Endothelial cell of umbilical vein (primary cell): Measurements from ENCODE around the gene STX8. TPM values are rescaled to one million over a fixed set of nuclear protein-coding genes. Genes with fewer than 3 reads are reported as not detected.

Experiments used
- BruUV-seq: library from RNA; stranded (reverse); fragments of 400-500 nt; replicated peaks from 2 replicates; lab custom pipeline; 2021; lab: Mats Ljungman, UMichigan
- CTCF ChIA-PET: fragments of 300-600, 350-600 bp; sonication (Branson Sonifier 250); formaldehyde crosslinking; loops from one replicate; lab custom pipeline; 2021; ENCODE audit warnings: antibody characterized with exemption, inconsistent platforms; lab: Charles Lee
- POLR2A ChIA-PET: fragments of 300-600, 350-600 bp; sonication (Branson Sonifier 250); formaldehyde crosslinking; loops from one replicate; lab custom pipeline; 2021; ENCODE audit warnings: antibody characterized with exemption, inconsistent platforms; lab: Charles Lee
- DNase-seq: peaks from one replicate; pipeline ENCODE4 v3.0.0-alpha.2; 2011; ENCODE audit warnings: low read depth, low spot score
- FAIRE-seq: peaks from 2 replicates; lab custom pipeline; 2011; peaks lifted over from hg19 to GRCh38; lab: Jason Lieb, UNC
- H2AFZ ChIP-seq: 2 replicates; pipeline ENCODE4 v1.6.0; 2012; ENCODE audit warnings: low read depth, low read length, control low read depth, inconsistent platforms
- H3K27ac ChIP-seq: 2 replicates; pipeline ENCODE4 v1.5.1; 2011; ENCODE audit warnings: low read depth, mild to moderate bottlenecking, control low read depth, low read length, moderate library complexity; ENCODE audit not compliant: insufficient read depth
- H3K27me3 ChIP-seq, 2 experiments: 2 replicates each; pipeline versions ENCODE4 v1.6.0 to v1.6.1; 2011; ENCODE audit warnings: low read length in 2 of 2, mixed read lengths in 1 of 2; ENCODE audit not compliant: control insufficient read depth in 2 of 2, insufficient read depth in 2 of 2
- H3K36me3 ChIP-seq, 2 experiments: 2 replicates in 1 of 2; 3 replicates in 1 of 2; pipeline ENCODE4 v1.5.1; 2011; ENCODE audit warnings: low read length in 2 of 2, mild to moderate bottlenecking in 1 of 2, moderate library complexity in 1 of 2; ENCODE audit not compliant: control insufficient read depth in 2 of 2, insufficient read depth in 2 of 2; ENCODE audit errors: extremely low read depth in 1 of 2
- H3K4me1 ChIP-seq: 3 replicates; pipeline ENCODE4 v1.5.1; 2011; ENCODE audit warnings: mild to moderate bottlenecking, low read length; ENCODE audit not compliant: control insufficient read depth, insufficient read depth; ENCODE audit errors: extremely low read depth
- H3K4me2 ChIP-seq: 2 replicates; pipeline ENCODE4 v1.6.1; 2011; ENCODE audit warnings: low read length, control low read depth, mixed read lengths; ENCODE audit not compliant: insufficient read depth
- H3K4me3 ChIP-seq, 3 experiments: fragments of 200-600 bp in 1 of 3; sonication (generic), shearing (Covaris generic) in 1 of 3; replicated peaks in 1 of 3; 2 replicates each; pipeline ENCODE4 v1.5.1; 2011 to 2016; ENCODE audit warnings: control low read depth in 3 of 3, low read length in 3 of 3, mild to moderate bottlenecking in 2 of 3, inconsistent platforms in 1 of 3, low read depth in 1 of 3, moderate library complexity in 1 of 3; ENCODE audit not compliant: insufficient read depth in 1 of 3
- H3K79me2 ChIP-seq: 2 replicates; pipeline ENCODE4 v1.6.0; 2012; ENCODE audit warnings: low read length, inconsistent platforms; ENCODE audit not compliant: control insufficient read depth, insufficient read depth
- H3K9ac ChIP-seq: replicated peaks from 2 replicates; pipeline ENCODE3; 2011; ENCODE audit warnings: low read length, control low read depth; ENCODE audit not compliant: insufficient read depth; ENCODE audit errors: extremely low read depth
- H3K9me1 ChIP-seq: replicated peaks from 3 replicates; pipeline ENCODE4 v1.6.0; 2011; ENCODE audit warnings: mild to moderate bottlenecking, low read length; ENCODE audit not compliant: control insufficient read depth, insufficient read depth; ENCODE audit errors: extremely low read depth
- H3K9me3 ChIP-seq: replicated peaks from 2 replicates; pipeline ENCODE4 v1.5.1; 2012; ENCODE audit warnings: low read length, inconsistent platforms; ENCODE audit not compliant: control insufficient read depth, insufficient read depth
- H4K20me1 ChIP-seq: replicated peaks from 2 replicates; pipeline ENCODE3; 2011; ENCODE audit warnings: mild to moderate bottlenecking, low read length; ENCODE audit not compliant: control insufficient read depth, insufficient read depth; ENCODE audit errors: extremely low read depth
- CTCF ChIP-seq, 2 donors: IDR thresholded peaks; 1 replicate in 1 of 2; 2 replicates in 1 of 2; pipeline ENCODE4 v1.5.1; 2011; ENCODE audit warnings: low read length in 2 of 2, mild to moderate bottlenecking in 2 of 2, moderate library complexity in 2 of 2, control low read depth in 1 of 2, inconsistent platforms in 1 of 2, low read depth in 1 of 2; ENCODE audit not compliant: insufficient read depth in 1 of 2; ENCODE audit errors: extremely low read depth in 1 of 2
- EZH2 ChIP-seq: IDR thresholded peaks from 2 replicates; pipeline ENCODE4 v1.6.1; 2012; ENCODE audit warnings: borderline replicate concordance, low read depth, mild to moderate bottlenecking, moderate library complexity, low read length, inconsistent platforms; ENCODE audit not compliant: severe bottlenecking
- FOS ChIP-seq: IDR thresholded peaks from 2 replicates; pipeline ENCODE4 v1.6.1; 2011; ENCODE audit warnings: mild to moderate bottlenecking, low read length, moderate library complexity, borderline replicate concordance; ENCODE audit not compliant: insufficient read depth
- GATA2 ChIP-seq: IDR thresholded peaks from 2 replicates; pipeline ENCODE4 v1.7.0; 2011; ENCODE audit warnings: low read depth, mild to moderate bottlenecking, moderate library complexity, mixed read lengths, low read length; ENCODE audit not compliant: insufficient read length, insufficient read depth
- JUN ChIP-seq: IDR thresholded peaks from 2 replicates; pipeline ENCODE4 v1.6.1; 2011; ENCODE audit warnings: borderline replicate concordance, low read depth; ENCODE audit not compliant: insufficient read length, insufficient read depth
- MAX ChIP-seq: IDR thresholded peaks from 2 replicates; pipeline ENCODE4 v1.6.1; 2011; ENCODE audit not compliant: insufficient read depth, insufficient read length
- MYC ChIP-seq: IDR thresholded peaks from one replicate; pipeline ENCODE4 v1.6.1; 2011; ENCODE audit warnings: mild to moderate bottlenecking, low read depth, low read length
- POLR2A ChIP-seq: IDR thresholded peaks from 2 replicates; pipeline ENCODE4 v1.6.1; 2012; ENCODE audit warnings: low read depth, mild to moderate bottlenecking, control low read depth, low read length
- POLR2AphosphoS5 ChIP-seq: IDR thresholded peaks from 2 replicates; pipeline ENCODE4 v1.6.1; 2012; ENCODE audit warnings: low read depth, mild to moderate bottlenecking, control low read depth, low read length, moderate library complexity; ENCODE audit not compliant: insufficient read depth
- dilution Hi-C: fragments of 300-500 bp; cut with MboI; formaldehyde crosslinking; loops from one replicate; pipeline ENCODE4 v1.15.0; 2019; ENCODE audit warnings: low sequenced_read_pairs; ENCODE audit not compliant: extremely low pct_ligation_motif_present
- intact Hi-C: fragments of 100-400 bp; cut with micrococcal nuclease; formaldehyde crosslinking; loops from one replicate; pipeline ENCODE4 v1.10.0; 2022
- polyA plus RNA-seq, 4 experiments: library from polyadenylated mRNA; depleted of rRNA in 3 of 4; stranded (reverse) in 3 of 4; unstranded in 1 of 4; fragments of >200 nt; gene quantifications; 2 replicates each; pipeline versions ENCODE4 v1.2.1 to v1.2.3, GENCODE V29; 2011 to 2012; ENCODE audit warnings: missing spikeins in 1 of 4
- total RNA-seq: library from RNA; stranded (reverse); gene quantifications from 2 replicates; pipeline ENCODE4 v1.2.3, GENCODE V29; 2021

Gene STX8
- total and polyA plus RNA-seq, 2 donors (not counting 3 experiments of a cell fraction or from before 2014, with no cell fraction given): 25.9 to 67.3 TPM

- H2AFZ ChIP-seq: no peak overlapping the region
- no peaks in the 10 kb centered on the region for H3K36me3 ChIP-seq
- H3K4me2 ChIP-seq: no peak overlapping the region
- H3K27ac ChIP-seq: no peak overlapping the region
- no peaks in the 10 kb centered on the region for H3K79me2 ChIP-seq
- ChIA-PET CTCF (no interaction called here), POLR2A (no interaction called here)
- peaks cover 5% of the 10 kb centered on the region for H3K4me1 ChIP-seq
- no peaks in the 10 kb centered on the region for H3K9me1 ChIP-seq
- intact Hi-C loops (no loop called here), dilution Hi-C loops (no loop called here)
- no peaks in the 10 kb centered on the region for H3K9me3 ChIP-seq
- no peak overlapping the region for H3K4me3 ChIP-seq
- DNase-seq: no peak
- no peak for FAIRE-seq
- H4K20me1 ChIP-seq: no peaks in the 10 kb centered on the region
- TF ChIP-seq GATA2: no peak
- TF ChIP-seq FOS: no peak
- TF ChIP-seq EZH2: no peak
- no peak for TF ChIP-seq CTCF (IDR thresholded peaks at IDR 0.05; ENCODE audit: extremely low read depth in 1 of 2, insufficient read depth in 1 of 2, low read depth in 1 of 2, low read length in 2 of 2)
- no peak for TF ChIP-seq MYC
- TF ChIP-seq POLR2A: no peak
- no peak for TF ChIP-seq JUN
- no peak for TF ChIP-seq POLR2AphosphoS5
- TF ChIP-seq MAX: no peak
- H3K9ac ChIP-seq: no peak overlapping the region
- no peaks in the 10 kb centered on the region for H3K27me3 ChIP-seq
- BruUV-seq: no TSS peak
Measured at GRCh38 chr17:9308069-9308468, 267.6 kb downstream of the STX8 start.
